Astrocyte (in vitro differentiated cells and primary cell): ENCODE data around the gene POLR2M. TPM values are rescaled to one million over a fixed set of nuclear protein-coding genes. Genes with fewer than 3 reads are reported as not detected.

ENCODE experiments used
- DNase-seq: peaks from one replicate; pipeline ENCODE4 v3.0.0-alpha.2; 2010; ENCODE audit warnings: low read depth
- FAIRE-seq: peaks from 2 replicates; lab custom pipeline; 2011; peaks lifted over from hg19 to GRCh38; lab: Jason Lieb, UNC
- H2AFZ ChIP-seq: 2 replicates; pipeline ENCODE4 v1.6.0; 2012; ENCODE audit warnings: low read depth, low read length, inconsistent platforms
- H3K27ac ChIP-seq: 2 replicates; pipeline ENCODE4 v1.5.1; 2011; ENCODE audit warnings: low read depth, low read length, inconsistent platforms
- H3K27me3 ChIP-seq: 2 replicates; pipeline ENCODE4 v1.6.0; 2011; ENCODE audit warnings: low read length, inconsistent platforms; ENCODE audit not compliant: insufficient read depth
- H3K36me3 ChIP-seq: 2 replicates; pipeline ENCODE4 v1.5.1; 2011; ENCODE audit warnings: low read length, inconsistent platforms; ENCODE audit not compliant: insufficient read depth
- H3K4me1 ChIP-seq: 2 replicates; pipeline ENCODE4 v1.5.1; 2011; ENCODE audit warnings: low read length, inconsistent platforms; ENCODE audit not compliant: insufficient read depth
- H3K4me2 ChIP-seq: 2 replicates; pipeline ENCODE4 v1.6.0; 2012; ENCODE audit warnings: low read length, inconsistent platforms
- H3K4me3 ChIP-seq: 2 replicates; pipeline ENCODE4 v1.5.1; 2011; ENCODE audit warnings: low read depth, mild to moderate bottlenecking, low read length, inconsistent platforms; ENCODE audit not compliant: insufficient read depth
- H3K79me2 ChIP-seq: 2 replicates; pipeline ENCODE4 v1.6.0; 2012; ENCODE audit warnings: mild to moderate bottlenecking, low read length, inconsistent platforms; ENCODE audit not compliant: insufficient read depth
- H3K9ac ChIP-seq: 2 replicates; pipeline ENCODE4 v1.6.0; 2012; ENCODE audit warnings: mild to moderate bottlenecking, low read length, inconsistent platforms
- H3K9me3 ChIP-seq: 2 replicates; pipeline ENCODE4 v1.5.1; 2012; ENCODE audit warnings: low read depth, mild to moderate bottlenecking, low read length, inconsistent platforms; ENCODE audit not compliant: insufficient read depth
- H4K20me1 ChIP-seq: 2 replicates; pipeline ENCODE4 v1.6.0; 2012; ENCODE audit warnings: low read length, inconsistent platforms; ENCODE audit not compliant: insufficient read depth
- H3K27ac Mint-ChIP-seq: one replicate; pipeline ENCODE4 v1.8.0; 2021; ENCODE audit warnings: mild to moderate bottlenecking, mixed read lengths; ENCODE audit not compliant: unreplicated experiment
- H3K27me3 Mint-ChIP-seq: one replicate; pipeline ENCODE4 v1.8.0; 2021; ENCODE audit warnings: low read depth, mixed read lengths; ENCODE audit not compliant: unreplicated experiment
- H3K36me3 Mint-ChIP-seq: one replicate; pipeline ENCODE4 v1.8.0; 2021; ENCODE audit warnings: low read depth, mixed read lengths; ENCODE audit not compliant: unreplicated experiment
- H3K4me1 Mint-ChIP-seq: one replicate; pipeline ENCODE4 v1.8.0; 2021; ENCODE audit warnings: low read depth, mixed read lengths; ENCODE audit not compliant: unreplicated experiment
- H3K4me3 Mint-ChIP-seq: one replicate; pipeline ENCODE4 v1.8.0; 2021; ENCODE audit warnings: mild to moderate bottlenecking, moderate library complexity, mixed read lengths; ENCODE audit not compliant: unreplicated experiment
- H3K9me3 Mint-ChIP-seq: one replicate; pipeline ENCODE4 v1.8.0; 2021; ENCODE audit warnings: mild to moderate bottlenecking, mixed read lengths; ENCODE audit not compliant: unreplicated experiment
- EZH2 ChIP-seq: IDR thresholded peaks from 2 replicates; pipeline ENCODE4 v1.6.1; 2012; ENCODE audit warnings: mild to moderate bottlenecking, low read length, inconsistent platforms; ENCODE audit not compliant: insufficient read depth
- total RNA-seq: library from RNA; stranded (reverse); gene quantifications from 2 replicates; pipeline ENCODE4 v1.2.1, GENCODE V29; 2021
- TF ChIP-seq, protein P1 (sequence below): IDR thresholded peaks from 2 replicates; pipeline ENCODE4 v1.5.1; 2011; ENCODE audit warnings: low read depth, mild to moderate bottlenecking, inconsistent platforms, low read length, moderate library complexity; ENCODE audit not compliant: insufficient read depth

POLR2M gene
- total RNA-seq, 1 donor from 2014 or later: 61.4 TPM

DNA sequence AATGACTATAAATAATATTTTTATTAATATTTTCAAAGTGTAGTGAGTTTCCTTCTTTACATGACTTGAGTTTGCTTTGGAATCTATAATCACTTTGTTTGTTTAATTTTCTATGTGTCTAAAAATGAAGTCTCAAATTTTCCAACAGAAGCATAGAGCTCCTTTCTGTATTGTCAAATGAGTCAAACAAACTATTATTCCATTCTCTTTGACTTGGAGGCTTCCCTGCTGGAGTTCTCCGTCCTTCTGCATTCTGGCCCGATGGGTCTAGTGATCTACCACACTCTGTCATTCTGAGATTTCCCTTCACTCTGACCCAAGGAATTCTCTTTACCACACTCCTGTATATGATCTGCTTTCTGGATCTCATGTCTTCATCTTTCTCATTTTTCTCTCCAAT lies 30.1 kb downstream of the POLR2M start:
- H3K27me3 ChIP-seq: no peaks in the 10 kb centered on the region
- H3K79me2 ChIP-seq: no peaks in the 10 kb centered on the region
- no peak for TF ChIP-seq EZH2
- no peak overlapping the region for H2AFZ ChIP-seq
- Mint-ChIP-seq H3K36me3 (no peaks in the 10 kb centered on the region), H3K4me3 (no peak overlapping the region), H3K4me1 (peaks cover 5% of the 10 kb centered on the region), H3K27ac (no peak overlapping the region), H3K27me3 (peaks cover 2% of the 10 kb centered on the region), H3K9me3 (peaks cover 6% of the 10 kb centered on the region)
- H3K4me2 ChIP-seq: no peak overlapping the region
- no peaks in the 10 kb centered on the region for H3K36me3 ChIP-seq
- H3K27ac ChIP-seq: no peak overlapping the region
- H3K4me3 ChIP-seq: no peak overlapping the region
- FAIRE-seq (no peak), DNase-seq (no peak)
- peaks cover 4% of the 10 kb centered on the region for H3K4me1 ChIP-seq
- H3K9ac ChIP-seq: no peak overlapping the region
- no peaks in the 10 kb centered on the region for H4K20me1 ChIP-seq
- no peaks in the 10 kb centered on the region for H3K9me3 ChIP-seq

- Histone ChIP-seq H2AFZ (no peak overlapping the region), H3K79me2 (no peaks in the 10 kb centered on the region), H3K4me1 (no peaks in the 10 kb centered on the region), H3K9me3 (no peaks in the 10 kb centered on the region), H3K27me3 (no peaks in the 10 kb centered on the region), H3K36me3 (no peaks in the 10 kb centered on the region), H3K9ac (no peak overlapping the region), H3K4me3 (no peak overlapping the region), H3K4me2 (no peak overlapping the region), H4K20me1 (no peaks in the 10 kb centered on the region), H3K27ac (no peak overlapping the region)
- FAIRE-seq (no peak), DNase-seq (no peak)
- Mint-ChIP-seq H3K4me1 (no peaks in the 10 kb centered on the region), H3K27ac (no peak overlapping the region), H3K9me3 (peaks cover 6% of the 10 kb centered on the region), H3K27me3 (peaks cover 5% of the 10 kb centered on the region), H3K36me3 (no peaks in the 10 kb centered on the region), H3K4me3 (no peak overlapping the region)
- TF ChIP-seq EZH2: no peak
- TF ChIP-seq, protein P1, sequence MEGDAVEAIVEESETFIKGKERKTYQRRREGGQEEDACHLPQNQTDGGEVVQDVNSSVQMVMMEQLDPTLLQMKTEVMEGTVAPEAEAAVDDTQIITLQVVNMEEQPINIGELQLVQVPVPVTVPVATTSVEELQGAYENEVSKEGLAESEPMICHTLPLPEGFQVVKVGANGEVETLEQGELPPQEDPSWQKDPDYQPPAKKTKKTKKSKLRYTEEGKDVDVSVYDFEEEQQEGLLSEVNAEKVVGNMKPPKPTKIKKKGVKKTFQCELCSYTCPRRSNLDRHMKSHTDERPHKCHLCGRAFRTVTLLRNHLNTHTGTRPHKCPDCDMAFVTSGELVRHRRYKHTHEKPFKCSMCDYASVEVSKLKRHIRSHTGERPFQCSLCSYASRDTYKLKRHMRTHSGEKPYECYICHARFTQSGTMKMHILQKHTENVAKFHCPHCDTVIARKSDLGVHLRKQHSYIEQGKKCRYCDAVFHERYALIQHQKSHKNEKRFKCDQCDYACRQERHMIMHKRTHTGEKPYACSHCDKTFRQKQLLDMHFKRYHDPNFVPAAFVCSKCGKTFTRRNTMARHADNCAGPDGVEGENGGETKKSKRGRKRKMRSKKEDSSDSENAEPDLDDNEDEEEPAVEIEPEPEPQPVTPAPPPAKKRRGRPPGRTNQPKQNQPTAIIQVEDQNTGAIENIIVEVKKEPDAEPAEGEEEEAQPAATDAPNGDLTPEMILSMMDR: no peak
Observed at GRCh38 chr15:57738734-57739237, 32.3 kb downstream of the POLR2M start.

GRCh38 chr15:57740048-57740447 lies 33.5 kb downstream of the POLR2M start:
- Histone ChIP-seq H3K79me2 (no peaks in the 10 kb centered on the region), H3K27me3 (no peaks in the 10 kb centered on the region), H3K36me3 (no peaks in the 10 kb centered on the region), H3K4me1 (no peaks in the 10 kb centered on the region), H3K4me3 (no peak overlapping the region), H3K27ac (no peak overlapping the region), H3K9me3 (no peaks in the 10 kb centered on the region), H2AFZ (no peak overlapping the region), H4K20me1 (no peaks in the 10 kb centered on the region), H3K9ac (no peak overlapping the region), H3K4me2 (no peak overlapping the region)
- H3K36me3 Mint-ChIP-seq: no peaks in the 10 kb centered on the region
- DNase-seq: no peak
- peaks cover 9% of the 10 kb centered on the region for H3K27me3 Mint-ChIP-seq
- no peak overlapping the region for H3K27ac Mint-ChIP-seq
- FAIRE-seq: no peak
- H3K9me3 Mint-ChIP-seq: peaks cover 6% of the 10 kb centered on the region
- TF ChIP-seq, protein P1: no peak
- no peak for TF ChIP-seq EZH2
- no peak overlapping the region for H3K4me3 Mint-ChIP-seq
- H3K4me1 Mint-ChIP-seq: no peaks in the 10 kb centered on the region
